Prostate gland (tissue), 2 donors: Measurements from ENCODE around the gene PADI1.

Source experiments
- CTCF ChIP-seq, 4 experiments: fragments of 200-600 bp in 2 of 4; fragments of 450-650 bp in 2 of 4; sonication (generic) in 2 of 4; IDR thresholded peaks; 1 replicate in 3 of 4; 2 replicates in 1 of 4; pipeline ENCODE4 v1.5.1; 2016 to 2019; ENCODE audit warnings: antibody characterized with exemption in 4 of 4, mild to moderate bottlenecking in 2 of 4, moderate library complexity in 2 of 4
- POLR2A ChIP-seq: fragments of 450-650 bp; IDR thresholded peaks from one replicate; pipeline ENCODE4 v1.6.1; 2016; ENCODE audit warnings: antibody characterized with exemption, mild to moderate bottlenecking

GRCh38 chr1:17161137-17161740 lies 43.7 kb upstream of the PADI1 start:
- no peak for TF ChIP-seq CTCF (IDR thresholded peaks at IDR 0.05)
- TF ChIP-seq POLR2A: no peak
